IMR-90 (cell line): Measurements from ENCODE around the gene SPPL3. TPM values are rescaled to one million over a fixed set of nuclear protein-coding genes. Genes with fewer than 3 reads are reported as not detected.

ENCODE experiments used
- ATAC-seq: fragments of 200-7000 bp; cut with Tn5 transposase; 2 replicates; pipeline ENCODE4 v1.9.1; 2020; ENCODE audit warnings: low read depth, mild to moderate bottlenecking, moderate library complexity
- BruUV-seq: library from RNA; stranded (reverse); fragments of 400-500 nt; replicated peaks from 2 replicates; lab custom pipeline; 2021; lab: Mats Ljungman, UMichigan
- CTCF ChIA-PET: fragments of 300-600 bp; formaldehyde crosslinking; extraction: SDS; loops from one replicate; lab custom pipeline; 2021; ENCODE audit warnings: antibody characterized with exemption; lab: Yijun Ruan, JAX
- POLR2A ChIA-PET: fragments of 300-600 bp; sonication (Branson Sonifier 250); formaldehyde crosslinking; loops from one replicate; lab custom pipeline; 2022; ENCODE audit warnings: antibody characterized with exemption; ENCODE audit not compliant: unreplicated experiment; lab: Charles Lee
- DNase-seq: peaks from one replicate; pipeline ENCODE4 v3.0.0; 2013
- H2AFZ ChIP-seq: replicated peaks from 2 replicates; pipeline ENCODE3; 2013; ENCODE audit warnings: low read length, mild to moderate bottlenecking; ENCODE audit not compliant: poor library complexity
- H2AK5ac ChIP-seq: 2 replicates; pipeline ENCODE4 v1.6.1; 2013; ENCODE audit warnings: low read depth, low read length, inconsistent platforms
- H2AK9ac ChIP-seq: replicated peaks from 2 replicates; pipeline ENCODE3; 2013; ENCODE audit warnings: mild to moderate bottlenecking, low read depth, low read length, moderate library complexity; ENCODE audit not compliant: poor library complexity
- H2BK120ac ChIP-seq: 2 replicates; pipeline ENCODE4 v1.6.1; 2013; ENCODE audit warnings: low read depth, low read length, inconsistent platforms
- H2BK15ac ChIP-seq: 3 replicates; pipeline ENCODE4 v1.6.1; 2013; ENCODE audit warnings: low read depth, low read length, inconsistent platforms
- H2BK20ac ChIP-seq: 2 replicates; pipeline ENCODE4 v1.6.1; 2013; ENCODE audit warnings: low read depth, mild to moderate bottlenecking, inconsistent platforms, low read length, moderate library complexity
- H2BK5ac ChIP-seq: 2 replicates; pipeline ENCODE4 v1.6.1; 2013; ENCODE audit warnings: mild to moderate bottlenecking, low read depth, low read length, inconsistent platforms; ENCODE audit not compliant: poor library complexity, severe bottlenecking
- H3K14ac ChIP-seq: replicated peaks from 2 replicates; pipeline ENCODE4 v1.6.1; 2013; ENCODE audit warnings: low read depth, low read length, inconsistent platforms
- H3K18ac ChIP-seq: 2 replicates; pipeline ENCODE4 v1.6.1; 2013; ENCODE audit warnings: low read depth, low read length, control low read depth
- H3K23ac ChIP-seq: 2 replicates; pipeline ENCODE4 v1.6.1; 2013; ENCODE audit warnings: low read depth, low read length, inconsistent platforms
- H3K27ac ChIP-seq: 2 replicates; pipeline ENCODE4 v1.5.1; 2013; ENCODE audit warnings: mild to moderate bottlenecking, control low read depth, low read length; ENCODE audit not compliant: insufficient read depth
- H3K27me3 ChIP-seq: 2 replicates; pipeline ENCODE4 v1.6.1; 2013; ENCODE audit warnings: low read length; ENCODE audit not compliant: control insufficient read depth, insufficient read depth
- H3K36me3 ChIP-seq: 2 replicates; pipeline ENCODE4 v1.6.1; 2013; ENCODE audit warnings: low read length, mixed read lengths; ENCODE audit not compliant: control insufficient read depth, insufficient read depth
- H3K4ac ChIP-seq: 2 replicates; pipeline ENCODE4 v1.6.1; 2013; ENCODE audit warnings: low read depth, low read length, inconsistent platforms
- H3K4me1 ChIP-seq: 2 replicates; pipeline ENCODE4 v1.6.1; 2013; ENCODE audit warnings: low read length, mixed read lengths; ENCODE audit not compliant: control insufficient read depth, insufficient read depth
- H3K4me2 ChIP-seq: 2 replicates; pipeline ENCODE4 v1.6.1; 2013; ENCODE audit warnings: low read depth, mild to moderate bottlenecking, control low read depth, low read length, moderate library complexity
- H3K4me3 ChIP-seq: 2 replicates; pipeline ENCODE4 v1.5.1; 2013; ENCODE audit warnings: low read depth, mild to moderate bottlenecking, control low read depth, low read length, moderate library complexity; ENCODE audit not compliant: insufficient read depth
- H3K56ac ChIP-seq: 2 replicates; pipeline ENCODE4 v1.6.1; 2013; ENCODE audit warnings: low read length, inconsistent platforms; ENCODE audit not compliant: insufficient read depth; ENCODE audit errors: extremely low read depth
- H3K79me1 ChIP-seq, 2 experiments: 2 replicates each; pipeline ENCODE4 v1.6.1; 2013; ENCODE audit warnings: low read length in 2 of 2, inconsistent platforms in 1 of 2, low read depth in 1 of 2
- H3K9ac ChIP-seq: 2 replicates; pipeline ENCODE4 v1.6.1; 2013; ENCODE audit warnings: low read depth, low read length, control low read depth
- H3K9me1 ChIP-seq: 2 replicates; pipeline ENCODE4 v1.6.1; 2013; ENCODE audit warnings: low read length, inconsistent platforms; ENCODE audit not compliant: insufficient read depth
- H3K9me3 ChIP-seq: 2 replicates; pipeline ENCODE4 v1.6.1; 2013; ENCODE audit warnings: low read length; ENCODE audit not compliant: control insufficient read depth, insufficient read depth
- H4K20me1 ChIP-seq: 2 replicates; pipeline ENCODE4 v1.6.1; 2013; ENCODE audit warnings: low read length, inconsistent platforms; ENCODE audit not compliant: insufficient read depth
- H4K5ac ChIP-seq: 2 replicates; pipeline ENCODE4 v1.6.1; 2013; ENCODE audit warnings: mild to moderate bottlenecking, low read depth, low read length, control low read depth
- H4K8ac ChIP-seq, 2 experiments: 2 replicates each; pipeline ENCODE4 v1.6.1; 2013; ENCODE audit warnings: low read depth in 2 of 2, low read length in 2 of 2, control low read depth in 1 of 2, inconsistent platforms in 1 of 2
- H4K91ac ChIP-seq: 2 replicates; pipeline ENCODE4 v1.6.1; 2013; ENCODE audit warnings: low read depth, low read length, inconsistent platforms; ENCODE audit not compliant: insufficient read depth
- BHLHE40 ChIP-seq: fragments of 150-350 bp; IDR thresholded peaks from 2 replicates; pipeline ENCODE4 v1.6.1; 2016; ENCODE audit warnings: mild to moderate bottlenecking, low read depth, low read length
- CEBPB ChIP-seq: IDR thresholded peaks from 2 replicates; pipeline ENCODE4 v1.6.1; 2012; ENCODE audit warnings: low read depth, low read length, improper control_type of control experiment
- CHD1 ChIP-seq: IDR thresholded peaks from 2 replicates; pipeline ENCODE4 v1.6.1; 2012; ENCODE audit warnings: low read depth, low read length, improper control_type of control experiment
- CTCF ChIP-seq: conservative IDR thresholded peaks from 2 replicates; pipeline ENCODE4 v1.5.1; 2012; ENCODE audit warnings: mild to moderate bottlenecking, low read depth, low read length, improper control_type of control experiment
- ELK1 ChIP-seq: fragments of 150-350 bp; IDR thresholded peaks from 2 replicates; pipeline ENCODE4 v1.6.1; 2016; ENCODE audit warnings: low read depth, mild to moderate bottlenecking, low read length, moderate library complexity, borderline replicate concordance
- MAZ ChIP-seq: IDR thresholded peaks from 2 replicates; pipeline ENCODE4 v1.6.1; 2012; ENCODE audit warnings: low read depth, mild to moderate bottlenecking, low read length, improper control_type of control experiment, moderate library complexity, borderline replicate concordance
- MXI1 ChIP-seq: IDR thresholded peaks from 2 replicates; pipeline ENCODE4 v1.6.1; 2012; ENCODE audit warnings: low read depth, mild to moderate bottlenecking, low read length, moderate library complexity, borderline replicate concordance
- NFE2L2 ChIP-seq: fragments of 150-350 bp; IDR thresholded peaks from 2 replicates; pipeline ENCODE4 v1.6.1; 2016; ENCODE audit warnings: low read depth, mild to moderate bottlenecking, low read length
- POLR2A ChIP-seq: IDR thresholded peaks from 2 replicates; pipeline ENCODE4 v1.6.1; 2012; ENCODE audit warnings: mild to moderate bottlenecking, low read depth, low read length
- RCOR1 ChIP-seq: IDR thresholded peaks from 2 replicates; pipeline ENCODE4 v1.6.1; 2012; ENCODE audit warnings: mild to moderate bottlenecking, low read length, improper control_type of control experiment; ENCODE audit not compliant: insufficient replicate concordance
- RFX5 ChIP-seq: IDR thresholded peaks from 2 replicates; pipeline ENCODE4 v1.8.0; 2012; ENCODE audit warnings: low read depth, mild to moderate bottlenecking, low read length, moderate library complexity
- SMC3 ChIP-seq: fragments of 150-350 bp; IDR thresholded peaks from 2 replicates; pipeline ENCODE4 v1.6.1; 2016; ENCODE audit warnings: low read depth, mild to moderate bottlenecking, antibody characterized with exemption, low read length, moderate library complexity
- WGBS, 2 experiments: methylation state at CpG; one replicate each; pipeline versions ENCODE4 v1.1.5 to v1.1.7; 2013; ENCODE audit warnings: missing lambda C conversion rate in 2 of 2; ENCODE audit not compliant: insufficient read length in 1 of 2; ENCODE audit errors: extremely low coverage in 2 of 2; 5-methylcytosine and 5-hydroxymethylcytosine counted together
- dilution Hi-C: fragments of 300-500 bp; cut with HindIII; formaldehyde crosslinking; loops from one replicate; pipeline ENCODE4 v1.14.3; 2018; ENCODE audit warnings: low sequenced_read_pairs; ENCODE audit not compliant: unreplicated experiment
- in situ Hi-C: fragments of 300-500 bp; cut with MboI; formaldehyde crosslinking; loops from 3 replicates; pipeline ENCODE4 v1.14.3; 2019; ENCODE audit warnings: low sequenced_read_pairs, inconsistent platforms, mixed read lengths
- intact Hi-C: fragments of 100-400 bp; cut with micrococcal nuclease; formaldehyde crosslinking; loops from 2 replicates; pipeline ENCODE4 v1.10.0; 2022
- polyA plus RNA-seq, 3 experiments: library from polyadenylated mRNA; depleted of rRNA; stranded (reverse); fragments of >200 nt; gene quantifications; 2 replicates each; pipeline ENCODE4 v1.2.3, GENCODE V29; 2012; ENCODE audit warnings: low replicate concordance in 1 of 3
- total RNA-seq: library from RNA; depleted of rRNA; stranded (reverse); fragments of >200 nt; gene quantifications from 2 replicates; pipeline ENCODE4 v1.2.3, GENCODE V29; 2012
- TF ChIP-seq, protein P1 (sequence below): fragments of 150-350 bp; IDR thresholded peaks from 2 replicates; pipeline ENCODE4 v1.6.1; 2017; ENCODE audit warnings: mild to moderate bottlenecking, antibody characterized with exemption, low read length, low read depth

Gene SPPL3
- total and polyA plus RNA-seq, 2 of the 4 experiments (the other 2 are of a cell fraction) = 1.6 to 18.0 TPM

DNA sequence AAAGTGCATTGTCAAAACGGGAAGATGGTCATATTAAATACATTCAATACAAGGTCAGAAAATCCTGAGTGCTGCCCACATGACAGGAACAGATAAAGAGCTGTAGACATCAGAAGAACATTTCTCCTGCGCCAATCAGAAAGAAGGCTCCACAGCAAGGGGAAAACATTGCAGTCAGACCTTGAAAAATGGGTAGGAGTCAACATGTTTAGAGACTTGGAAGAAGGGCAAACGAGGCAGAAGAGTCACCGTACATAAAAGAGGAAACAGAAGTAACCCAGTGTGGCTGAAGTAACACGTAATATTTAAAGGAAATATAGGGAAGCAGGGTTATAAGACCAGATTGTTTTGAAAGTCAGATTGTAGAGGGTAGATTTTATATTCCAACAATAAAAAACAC is 11.9 kb downstream of the SPPL3 start:
- no peak overlapping the region for H3K9ac ChIP-seq
- H4K8ac ChIP-seq = no peak overlapping the region
- no peak overlapping the region for H3K18ac ChIP-seq
- H3K4ac ChIP-seq = no peak overlapping the region
- no peak for TF ChIP-seq BHLHE40
- no peak for TF ChIP-seq RCOR1
- TF ChIP-seq CTCF = no peak
- no peak for TF ChIP-seq POLR2A
- no peak for TF ChIP-seq SMC3
- no peak for TF ChIP-seq MXI1
- TF ChIP-seq ELK1 = no peak
- no peak for TF ChIP-seq MAZ
- TF ChIP-seq NFE2L2 = no peak
- TF ChIP-seq CEBPB = no peak
- no peak for TF ChIP-seq CHD1
- no peak for TF ChIP-seq RFX5
- TF ChIP-seq, protein P1, sequence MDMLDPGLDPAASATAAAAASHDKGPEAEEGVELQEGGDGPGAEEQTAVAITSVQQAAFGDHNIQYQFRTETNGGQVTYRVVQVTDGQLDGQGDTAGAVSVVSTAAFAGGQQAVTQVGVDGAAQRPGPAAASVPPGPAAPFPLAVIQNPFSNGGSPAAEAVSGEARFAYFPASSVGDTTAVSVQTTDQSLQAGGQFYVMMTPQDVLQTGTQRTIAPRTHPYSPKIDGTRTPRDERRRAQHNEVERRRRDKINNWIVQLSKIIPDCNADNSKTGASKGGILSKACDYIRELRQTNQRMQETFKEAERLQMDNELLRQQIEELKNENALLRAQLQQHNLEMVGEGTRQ = no peak
- no TSS peak for BruUV-seq
- no peak overlapping the region for H2BK15ac ChIP-seq
- CTCF ChIA-PET = no interaction called here
- H2AK9ac ChIP-seq = no peak overlapping the region
- DNase-seq (no peak), ATAC-seq (no peak)
- H3K79me1 ChIP-seq = peaks cover 28 to 60% of the 10 kb centered on the region in 2 experiments
- dilution Hi-C loops = no loop called here
- H3K14ac ChIP-seq = no peak overlapping the region
- no peaks in the 10 kb centered on the region for H3K27me3 ChIP-seq
- intact Hi-C loops = no loop called here
- no peak overlapping the region for H3K4me2 ChIP-seq
- H2BK5ac ChIP-seq = no peak overlapping the region
- WGBS, 2 experiments = 100% methylated on average over 1 of the region's 5 CpGs; no CpG with 5 or more reads in 1 of the 2 experiments
- H3K9me1 ChIP-seq = peaks cover 3% of the 10 kb centered on the region; the same call in 1 of the 2 replicates
- H4K91ac ChIP-seq = no peak overlapping the region
- no peak overlapping the region for H2BK20ac ChIP-seq
- in situ Hi-C loops = no loop called here
- peaks cover 38% of the 10 kb centered on the region for H4K20me1 ChIP-seq
- H3K9me3 ChIP-seq = no peaks in the 10 kb centered on the region
- H3K23ac ChIP-seq = no peak overlapping the region
- no peak overlapping the region for H2AFZ ChIP-seq
- no peaks in the 10 kb centered on the region; the same call in 1 of the 2 replicates for H3K36me3 ChIP-seq
- POLR2A ChIA-PET = no interaction called here
- H3K4me1 ChIP-seq = no peaks in the 10 kb centered on the region; the same call in 1 of the 2 replicates
- H3K27ac ChIP-seq = no peak overlapping the region
- H2BK120ac ChIP-seq = no peak overlapping the region
- no peak overlapping the region for H3K4me3 ChIP-seq
- no peak overlapping the region for H3K56ac ChIP-seq
- no peak overlapping the region for H2AK5ac ChIP-seq
- H4K5ac ChIP-seq = no peak overlapping the region
